Cortex of kidney (tissue), 1 donor: ENCODE data around the gene CBX6.
"Not testable (repeated sequence)": the region's sequence is repeated elsewhere in the genome, so short reads cannot be mapped to it uniquely, and the experiment has no call there.

Experiments used
- DNase-seq: peaks from one replicate; lab custom pipeline; 2025; lab: John Stamatoyannopoulos, UW

The CBX6 gene

DNA sequence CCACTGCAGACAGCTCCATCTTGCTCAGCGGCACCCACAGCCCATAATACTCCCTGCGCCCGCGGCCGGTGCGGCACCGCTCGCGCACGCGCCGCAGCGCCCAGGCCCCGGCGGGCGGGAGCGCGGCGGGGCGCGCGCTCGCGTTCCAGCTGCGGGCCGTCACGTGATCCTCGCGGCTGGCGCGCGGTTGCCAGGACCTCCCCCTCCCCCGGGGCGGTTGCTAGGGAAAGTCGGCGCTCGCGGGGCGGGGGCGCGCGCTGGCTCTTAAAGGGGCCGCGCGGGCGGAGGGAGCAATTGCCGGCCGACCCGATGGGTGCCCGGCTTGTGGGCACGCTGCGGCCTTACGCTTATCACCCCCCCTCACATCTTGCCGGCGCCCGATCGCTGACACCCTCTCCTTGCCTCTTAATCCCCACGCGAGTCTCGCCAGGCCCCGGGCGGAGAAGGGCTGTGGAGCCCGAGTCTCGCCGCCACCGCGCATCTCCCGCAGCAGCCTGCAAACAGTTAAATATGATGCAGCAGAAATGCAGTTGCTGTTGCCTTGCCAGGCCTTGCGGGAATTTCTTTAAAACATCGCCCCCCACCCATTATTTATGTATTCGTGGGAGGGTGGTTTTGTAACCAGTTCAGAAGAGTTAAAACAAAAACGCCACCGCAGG is at the start of gene CBX6:
CBX6 (minus strand) TSS at position 45 of the 659 bp plus-strand sequence; CDS start at position 19, 26 bp downstream.
- peak; percentile 80 for DNase-seq

DNA sequence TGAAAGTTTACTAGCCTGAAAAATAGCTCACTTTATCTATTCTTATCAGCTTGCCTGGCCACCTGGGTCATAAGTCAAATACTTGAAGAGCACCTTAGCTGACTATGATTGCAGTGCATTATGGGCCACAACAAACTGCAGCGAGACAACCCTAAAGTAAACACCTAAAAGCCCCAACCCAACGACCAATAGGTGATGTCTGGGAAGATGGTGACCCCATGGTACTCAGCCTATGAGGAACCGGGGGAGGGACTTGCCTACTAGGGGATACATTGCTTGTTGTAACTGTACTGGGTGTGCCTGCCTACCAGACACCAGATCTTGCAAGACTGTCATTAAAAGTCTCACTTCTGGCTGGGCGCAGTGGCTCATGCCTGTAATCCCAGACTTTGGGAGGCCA is 49.8 kb upstream of the CBX6 start:
- no peak for DNase-seq

DNA sequence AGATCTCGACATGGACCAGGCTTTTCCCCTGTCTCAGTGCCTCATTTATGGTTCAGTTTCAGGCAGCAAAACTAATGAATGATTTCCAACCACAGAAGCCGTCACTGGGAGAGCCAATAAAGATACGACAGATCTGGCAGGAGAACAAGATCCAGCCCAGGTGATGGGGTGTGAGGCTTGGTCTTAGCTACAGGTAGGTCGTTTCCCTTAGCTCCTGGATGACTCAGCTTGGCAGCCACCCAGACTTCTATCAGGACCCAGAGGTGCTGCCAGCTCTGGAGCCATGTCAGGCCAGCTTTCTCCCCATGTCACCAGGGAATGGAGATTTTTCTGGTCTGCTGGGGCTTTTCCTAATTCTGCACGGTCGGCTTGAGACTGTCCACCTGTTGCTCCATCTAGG is 49.1 kb upstream of the CBX6 start:
- no peak for DNase-seq

DNA sequence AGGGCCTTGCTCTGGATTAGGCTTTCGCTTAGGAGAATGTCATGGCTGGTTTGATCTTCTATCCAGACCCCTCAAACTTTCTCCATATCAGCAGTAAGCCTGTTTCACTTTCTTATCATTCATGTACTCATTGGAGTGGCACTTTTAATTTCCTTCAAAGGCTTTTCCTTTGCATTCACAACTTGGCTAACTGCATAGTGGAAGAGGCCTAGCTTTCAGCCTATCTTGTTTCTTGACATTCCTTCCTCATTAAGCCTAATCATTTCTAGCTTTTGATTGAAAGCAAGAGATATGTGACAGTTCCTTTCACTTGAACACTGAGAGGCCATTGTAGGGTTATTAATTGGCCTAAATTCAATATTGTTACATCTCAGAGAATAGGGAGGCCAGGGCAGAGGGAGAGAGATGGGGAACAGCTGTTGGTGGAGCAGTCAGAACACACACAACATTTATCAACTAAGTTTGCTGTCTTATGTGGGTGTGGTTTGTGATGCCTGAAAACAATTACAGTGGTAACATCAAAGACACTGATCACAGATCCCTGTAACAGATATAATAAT is 47.7 kb upstream of the CBX6 start:
- DNase-seq = no peak

DNA sequence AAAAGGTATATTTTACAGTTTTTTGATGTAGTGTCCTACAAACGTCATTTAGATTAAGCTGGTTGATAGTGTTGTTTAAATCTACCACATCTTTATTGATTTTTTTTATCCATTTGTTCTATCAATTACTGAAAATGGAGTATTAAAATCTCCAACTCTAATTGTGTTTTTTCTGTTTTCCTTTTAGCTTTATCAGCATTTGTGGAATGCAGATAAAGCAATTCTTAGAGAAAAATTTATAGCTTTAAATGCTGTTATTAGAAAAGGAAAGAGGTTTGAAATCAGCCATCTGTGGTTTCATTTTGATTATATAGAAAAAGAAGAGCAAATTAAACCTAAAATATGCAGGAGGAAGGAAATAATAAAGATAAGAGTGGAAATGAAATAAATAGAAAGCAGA is 39.4 kb upstream of the CBX6 start:
- DNase-seq = no peak

DNA sequence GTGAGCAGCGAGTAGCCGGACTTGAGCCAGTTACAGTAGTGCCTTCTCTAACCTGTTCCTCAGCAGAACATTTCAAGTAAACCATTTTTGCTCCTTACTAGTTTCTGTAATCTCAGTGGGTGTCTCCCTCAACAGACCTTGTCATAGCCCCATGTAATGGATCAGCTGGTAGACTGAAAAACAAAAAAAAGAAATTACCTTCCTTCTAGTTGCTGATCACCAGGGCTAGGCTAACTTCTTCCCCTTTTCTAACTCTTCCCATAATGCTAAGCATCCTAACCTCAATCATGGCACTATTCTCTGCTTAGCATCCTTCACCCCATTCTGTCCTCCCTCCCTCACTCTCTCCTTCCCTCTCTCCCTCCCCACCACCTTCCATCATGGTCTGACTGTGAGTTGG is 35.8 kb upstream of the CBX6 start:
- DNase-seq = no peak

DNA sequence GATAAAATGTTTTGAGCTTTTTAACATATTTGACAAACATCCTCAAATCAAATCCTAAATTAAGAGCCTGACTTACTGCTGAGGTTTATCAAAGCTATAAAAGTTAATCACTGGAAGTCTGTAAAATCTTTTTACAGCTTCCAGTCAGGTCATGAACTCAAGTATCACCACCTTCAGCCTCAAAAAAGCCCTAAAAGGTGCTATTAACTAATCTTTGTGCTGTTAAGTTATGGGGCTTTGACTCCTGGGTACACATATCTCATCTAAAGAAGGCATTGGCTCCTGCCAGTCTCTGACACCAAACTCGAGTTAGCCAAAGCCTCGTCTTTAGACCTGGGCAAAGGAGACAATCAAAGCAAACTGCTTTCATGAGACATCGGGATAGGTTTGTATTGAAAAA is 34.0 kb upstream of the CBX6 start:
- no peak for DNase-seq

DNA sequence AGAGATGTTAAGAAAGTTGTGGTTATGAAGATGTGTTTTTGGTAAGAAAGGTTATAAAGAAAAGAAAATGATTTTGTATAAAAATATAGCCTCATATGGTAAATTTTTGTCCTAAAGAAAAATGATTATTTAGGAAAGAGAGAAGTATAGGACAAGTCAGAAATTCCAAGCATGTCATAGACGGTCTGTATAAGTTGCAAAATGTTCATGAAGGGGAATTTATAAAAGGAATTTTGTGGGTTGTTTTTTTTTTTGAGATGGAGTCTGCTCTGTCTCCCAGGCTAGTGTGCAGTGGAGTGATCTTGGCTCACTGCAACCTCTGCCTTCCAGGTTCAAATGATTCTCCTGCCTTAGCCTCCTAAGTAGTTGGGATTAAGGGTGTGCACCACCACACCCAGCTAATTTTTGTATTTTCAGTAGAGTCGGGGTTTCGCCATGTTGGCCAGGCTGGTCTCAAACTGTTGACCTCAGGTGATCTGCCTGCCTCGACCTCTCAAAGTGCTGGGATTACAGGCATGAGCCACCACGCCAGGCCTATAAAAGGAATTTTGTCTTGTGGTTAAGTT is 32.1 kb upstream of the CBX6 start:
- not testable (repeated sequence) for DNase-seq

DNA sequence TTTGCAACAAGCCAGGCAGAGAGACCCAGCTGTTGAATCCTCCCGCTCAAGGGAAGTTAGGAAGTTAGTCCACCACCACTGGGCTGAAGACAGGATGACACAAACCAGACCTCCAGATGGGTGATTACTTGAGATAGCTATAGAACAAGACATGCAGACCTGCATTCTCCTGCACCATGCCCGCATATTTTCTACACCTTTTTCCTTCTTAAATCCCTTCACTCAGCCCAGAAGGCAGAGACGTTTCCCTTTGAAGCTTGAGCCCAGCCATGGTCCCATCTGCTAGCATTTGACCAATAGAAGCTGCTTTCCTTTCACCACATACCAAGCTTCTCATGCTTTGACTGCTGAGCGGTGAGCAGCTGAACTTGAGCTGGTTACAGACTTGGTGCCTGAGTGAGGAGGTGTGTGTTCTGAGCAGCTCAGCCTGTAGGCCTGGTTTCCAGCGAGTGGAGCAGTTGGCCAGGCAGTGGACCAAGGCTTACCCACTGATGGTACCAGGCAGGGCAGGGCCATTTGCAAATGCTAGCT is 29.2 kb upstream of the CBX6 start:
- DNase-seq = no peak

DNA sequence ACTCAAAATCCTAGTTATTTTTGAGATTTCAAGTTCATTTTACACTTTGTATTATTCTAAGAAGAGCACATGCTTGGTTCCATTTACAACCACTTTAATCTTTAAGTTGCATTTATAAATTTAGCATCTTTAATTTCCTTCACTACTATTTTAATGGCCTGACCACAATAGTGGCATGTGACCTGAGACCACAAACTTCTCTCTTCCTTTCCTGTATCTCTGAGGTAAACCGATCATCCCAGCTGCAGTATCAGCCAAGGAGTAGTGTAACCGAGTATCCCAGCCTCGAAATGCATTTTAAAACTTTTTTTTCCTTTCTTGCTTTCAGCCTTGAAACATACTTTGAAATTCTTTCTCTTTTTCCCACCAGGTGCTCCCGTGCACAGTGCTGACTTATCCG is 28.7 kb upstream of the CBX6 start:
- DNase-seq = no peak

DNA sequence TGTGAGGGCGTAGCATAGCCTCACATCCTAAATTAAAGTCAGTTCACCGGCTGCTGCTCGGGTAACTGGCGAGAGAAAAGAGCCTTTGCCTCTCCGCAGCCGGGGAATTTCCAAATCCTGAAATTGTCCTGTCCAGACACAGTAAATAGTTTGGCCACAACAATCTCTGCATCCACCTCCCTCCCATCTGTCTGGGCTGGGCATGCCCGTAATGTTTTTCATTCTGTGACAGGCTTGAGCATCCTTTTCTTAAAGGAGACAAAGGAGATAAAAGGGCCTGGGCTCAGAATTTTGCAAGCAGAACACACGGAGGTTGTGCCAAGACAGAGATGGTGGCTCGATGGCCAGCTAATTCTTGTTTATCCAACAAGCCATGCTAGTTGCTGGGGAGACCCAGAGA is 19.2 kb upstream of the CBX6 start:
- no peak for DNase-seq

DNA sequence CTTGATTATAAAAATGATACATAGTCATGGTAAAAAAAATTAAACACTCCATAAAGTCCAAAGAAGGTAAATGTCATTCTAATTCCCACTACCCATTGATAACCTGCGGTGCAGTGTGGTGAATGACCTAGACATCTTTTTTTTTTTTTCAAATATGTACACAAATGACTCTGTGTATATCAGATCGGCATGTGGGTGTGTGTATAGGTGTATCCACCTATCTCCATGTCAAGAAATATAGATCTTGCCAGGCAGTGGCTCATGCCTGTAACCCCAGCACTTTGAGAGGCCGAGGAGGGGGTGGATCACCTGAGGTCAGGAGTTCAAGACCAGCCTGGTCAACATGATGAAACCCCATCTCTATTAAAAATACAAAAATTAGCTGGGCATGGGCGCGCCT is 18.4 kb upstream of the CBX6 start:
- no peak for DNase-seq

DNA sequence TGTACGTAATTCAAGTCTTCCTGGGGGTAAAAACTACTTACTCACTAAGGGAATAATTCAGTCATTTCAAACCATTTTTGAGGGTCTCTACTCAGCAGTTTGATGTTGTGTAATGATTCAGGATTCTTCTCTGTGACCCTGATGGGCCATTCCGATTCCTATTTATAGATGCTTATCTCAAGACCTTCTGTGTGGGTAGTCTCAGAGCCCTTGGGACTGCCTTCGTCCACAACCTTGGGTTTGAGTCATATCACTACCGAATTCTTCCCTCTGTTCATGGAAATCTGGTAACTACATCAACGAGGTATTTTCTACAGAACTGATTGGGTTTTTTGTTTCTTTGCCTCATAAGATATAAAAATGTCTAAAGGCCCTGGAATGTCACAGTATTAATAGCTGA is 14.3 kb upstream of the CBX6 start:
- no peak for DNase-seq

DNA sequence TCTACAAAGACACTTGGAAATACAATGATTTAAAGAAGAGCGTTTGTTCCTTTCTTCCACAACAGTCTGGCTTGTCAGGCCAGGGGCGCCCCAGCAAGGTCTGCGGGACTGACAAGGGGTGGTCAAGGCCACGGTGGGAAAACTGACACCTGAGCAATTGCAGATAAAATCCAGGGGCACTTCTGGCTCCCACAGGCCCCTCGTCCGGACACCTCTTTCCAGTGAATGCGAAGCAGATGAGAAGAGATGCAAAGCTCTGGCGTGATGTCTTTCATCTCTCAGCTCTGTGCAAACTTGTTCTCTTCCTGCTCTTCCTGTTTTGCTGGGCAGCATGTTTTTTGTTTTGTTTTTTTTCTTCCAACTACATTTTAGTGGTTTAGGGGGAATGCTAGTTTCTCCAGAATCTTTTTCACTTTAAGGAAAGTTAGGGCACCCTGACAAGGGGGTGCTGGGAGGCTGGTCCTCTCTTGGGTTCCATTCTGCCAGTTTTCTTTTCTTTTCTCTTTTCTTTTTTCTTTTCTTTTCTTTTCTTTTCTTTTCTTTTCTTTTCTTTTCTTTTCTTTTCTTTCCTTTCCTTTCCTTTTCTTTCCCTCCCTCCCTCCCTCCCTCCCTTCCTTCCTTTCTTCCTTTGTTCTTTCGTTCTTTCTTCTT is 11.1 kb upstream of the CBX6 start:
- no peak for DNase-seq

DNA sequence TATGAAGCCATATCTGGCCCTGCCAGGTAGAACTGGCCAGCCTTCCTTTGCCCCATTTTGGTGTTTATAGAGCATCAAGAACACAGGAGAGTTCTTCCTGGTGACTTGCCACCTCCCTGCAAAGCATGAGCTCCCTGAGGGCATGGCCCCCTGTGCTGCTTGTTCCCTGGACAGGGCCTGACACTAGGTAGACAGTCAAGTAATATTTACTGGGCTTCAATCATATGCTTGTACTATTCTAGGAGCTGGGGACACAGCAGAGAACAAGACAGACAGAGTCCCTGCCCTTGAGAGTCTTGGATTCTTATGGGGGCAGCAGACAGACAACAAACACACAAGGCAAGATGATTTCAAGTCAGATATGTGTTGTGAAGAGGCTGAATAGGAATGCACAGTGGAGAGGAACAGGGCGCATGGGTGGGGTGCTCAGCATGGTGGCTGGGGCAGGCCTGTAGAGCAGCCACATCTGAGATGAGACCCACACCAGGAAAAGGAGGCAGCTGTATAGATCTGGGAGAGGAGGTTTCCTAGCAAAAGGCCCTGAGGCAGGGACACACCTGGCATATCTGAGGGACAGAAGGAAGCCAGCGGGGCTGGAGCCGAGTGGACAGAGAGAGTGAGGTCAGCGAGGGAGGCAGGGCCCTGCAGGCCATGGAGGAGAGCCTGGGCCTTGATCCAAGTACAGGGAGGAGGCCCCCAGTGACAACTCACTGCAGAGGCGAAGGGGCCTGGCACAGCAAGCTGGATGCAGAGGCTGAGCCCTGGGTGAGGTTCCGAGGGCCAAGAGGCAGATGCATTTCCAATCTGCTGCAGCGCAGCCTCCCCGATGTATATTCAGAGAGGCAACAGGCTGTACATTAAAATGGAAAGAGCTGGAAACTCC is 10.2 kb upstream of the CBX6 start:
- DNase-seq = no peak

DNA sequence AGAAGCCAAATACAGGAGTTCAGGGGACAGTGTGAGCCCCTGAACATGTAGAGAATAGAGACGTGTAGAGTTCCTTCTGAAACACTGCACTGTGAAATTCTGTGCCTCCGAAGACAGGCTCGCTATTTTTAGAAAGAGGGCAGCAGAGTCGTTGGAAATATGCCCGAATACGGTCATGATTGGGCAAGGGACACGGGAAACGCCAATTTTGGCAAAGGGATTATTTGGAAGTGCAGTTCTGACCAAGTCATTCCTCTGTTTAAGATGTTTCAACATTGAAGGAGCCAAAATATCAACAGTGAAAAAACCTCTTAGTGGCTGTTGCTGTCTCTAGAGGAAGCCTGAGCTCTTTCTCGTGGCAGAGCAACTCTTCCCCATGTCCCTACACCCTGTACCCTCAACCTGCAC is 9.5 kb upstream of the CBX6 start:
- DNase-seq = no peak

DNA sequence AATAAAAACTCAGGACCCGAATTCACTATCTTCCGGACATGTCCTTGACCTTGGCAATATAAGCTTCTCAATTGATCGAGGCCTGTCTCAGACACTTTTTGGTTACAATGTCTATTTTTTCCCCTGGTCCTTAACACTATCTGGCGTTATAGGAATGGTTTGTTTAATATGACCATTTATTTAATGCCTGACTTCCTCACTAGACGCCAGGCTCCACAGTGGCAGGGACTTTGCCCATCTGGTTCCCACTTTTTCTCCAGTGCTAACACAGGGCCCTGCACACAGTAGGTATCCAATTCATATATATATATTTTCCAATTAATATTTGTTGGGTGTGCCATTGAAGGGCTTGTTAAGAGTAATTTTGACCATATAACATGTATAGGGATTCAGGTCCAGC is 7.9 kb upstream of the CBX6 start:
- DNase-seq = no peak

DNA sequence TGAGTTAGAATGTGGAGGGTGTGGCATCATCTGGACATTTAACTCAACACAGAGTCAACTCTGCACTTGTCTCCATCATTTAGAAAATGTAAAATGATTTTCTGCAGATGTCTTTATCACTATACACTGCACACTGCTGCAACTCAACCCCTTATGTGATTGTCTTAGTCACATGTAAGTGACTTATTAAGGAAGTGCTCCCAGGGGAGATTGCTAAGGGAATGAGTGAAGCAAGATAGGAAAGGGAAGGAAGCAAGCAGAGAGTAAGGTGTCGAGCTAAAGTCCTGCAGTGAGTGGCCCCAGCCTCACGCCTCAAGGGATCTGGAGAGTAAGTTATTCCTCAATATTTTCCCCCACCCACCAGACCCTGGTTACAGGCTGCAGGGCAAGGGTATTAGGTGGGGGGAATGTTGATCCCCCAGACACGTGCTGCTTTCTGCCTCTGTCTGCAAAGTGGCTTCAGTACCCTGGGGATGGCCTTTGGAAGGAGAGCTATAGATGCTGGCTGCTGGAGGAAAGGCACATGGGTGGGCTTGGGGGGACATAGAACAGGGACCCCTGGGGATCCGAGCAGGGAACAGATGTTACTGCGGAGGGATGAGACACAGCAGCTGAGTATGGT is 7.2 kb upstream of the CBX6 start:
- no peak for DNase-seq

DNA sequence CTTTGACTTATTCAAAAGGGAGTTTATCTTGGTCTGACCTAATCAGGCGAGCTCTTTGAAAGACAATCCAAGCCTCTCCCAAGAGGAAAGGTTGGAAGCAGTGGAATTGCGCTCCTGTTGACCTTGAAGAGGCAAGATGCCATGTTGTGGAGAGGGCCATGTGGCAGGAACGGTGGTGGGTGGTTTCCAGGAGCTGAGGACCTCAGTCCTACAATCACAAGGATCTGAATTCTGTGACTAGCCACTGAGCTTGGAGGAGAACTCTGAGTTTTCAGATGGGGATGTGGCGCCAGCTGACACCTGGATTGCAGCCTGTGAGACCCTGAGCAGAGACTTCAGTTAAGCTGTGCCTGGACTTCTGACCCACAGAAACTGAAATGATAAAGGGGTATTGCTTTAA is 6.0 kb upstream of the CBX6 start:
- no peak for DNase-seq

DNA sequence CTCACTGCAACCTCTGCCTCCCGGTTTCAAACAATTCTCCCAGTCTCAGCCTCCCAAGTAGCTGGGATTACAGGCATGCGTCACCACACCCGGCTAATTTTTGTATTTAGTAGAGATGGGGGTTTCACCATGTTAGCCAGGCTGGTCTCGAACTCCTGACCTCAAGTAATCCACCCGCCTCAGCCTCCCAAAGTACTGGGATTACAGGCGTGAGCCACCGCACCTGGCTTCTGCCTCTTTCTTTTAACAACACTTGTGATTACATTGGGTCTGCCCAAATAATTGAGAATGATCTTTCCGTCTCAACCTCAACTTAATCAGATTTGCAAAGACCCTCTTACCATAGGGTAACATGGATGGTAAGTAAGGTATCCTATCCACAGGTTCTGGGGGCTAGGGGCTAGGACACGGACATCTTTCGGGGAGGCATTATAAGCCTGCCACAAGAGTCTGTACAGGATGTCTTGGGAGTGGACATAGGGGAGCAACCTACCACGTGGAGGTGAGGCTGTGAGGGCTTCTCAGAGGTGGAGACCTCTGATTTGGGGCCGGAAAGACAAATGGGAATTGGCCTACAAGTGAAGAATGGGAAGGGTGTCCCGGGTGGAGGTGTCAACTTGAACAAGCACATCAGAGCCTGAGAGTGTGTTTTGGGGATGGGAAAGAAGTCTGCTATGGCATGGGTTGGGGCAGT is 2.7 kb upstream of the CBX6 start:
- DNase-seq = no peak
